HG03045 (cell line): ENCODE results near the gene KDM4F.
A peak's percentile ranks its signal among the peaks of the same experiment; 100 is the strongest.

ENCODE experiments used
- ATAC-seq: cut with Tn5 transposase; IDR thresholded peaks from one replicate; pipeline ENCODE4 v1.9.1; 2021; ENCODE audit warnings: mild to moderate bottlenecking, moderate library complexity; ENCODE audit not compliant: unreplicated experiment

The KDM4F gene

DNA sequence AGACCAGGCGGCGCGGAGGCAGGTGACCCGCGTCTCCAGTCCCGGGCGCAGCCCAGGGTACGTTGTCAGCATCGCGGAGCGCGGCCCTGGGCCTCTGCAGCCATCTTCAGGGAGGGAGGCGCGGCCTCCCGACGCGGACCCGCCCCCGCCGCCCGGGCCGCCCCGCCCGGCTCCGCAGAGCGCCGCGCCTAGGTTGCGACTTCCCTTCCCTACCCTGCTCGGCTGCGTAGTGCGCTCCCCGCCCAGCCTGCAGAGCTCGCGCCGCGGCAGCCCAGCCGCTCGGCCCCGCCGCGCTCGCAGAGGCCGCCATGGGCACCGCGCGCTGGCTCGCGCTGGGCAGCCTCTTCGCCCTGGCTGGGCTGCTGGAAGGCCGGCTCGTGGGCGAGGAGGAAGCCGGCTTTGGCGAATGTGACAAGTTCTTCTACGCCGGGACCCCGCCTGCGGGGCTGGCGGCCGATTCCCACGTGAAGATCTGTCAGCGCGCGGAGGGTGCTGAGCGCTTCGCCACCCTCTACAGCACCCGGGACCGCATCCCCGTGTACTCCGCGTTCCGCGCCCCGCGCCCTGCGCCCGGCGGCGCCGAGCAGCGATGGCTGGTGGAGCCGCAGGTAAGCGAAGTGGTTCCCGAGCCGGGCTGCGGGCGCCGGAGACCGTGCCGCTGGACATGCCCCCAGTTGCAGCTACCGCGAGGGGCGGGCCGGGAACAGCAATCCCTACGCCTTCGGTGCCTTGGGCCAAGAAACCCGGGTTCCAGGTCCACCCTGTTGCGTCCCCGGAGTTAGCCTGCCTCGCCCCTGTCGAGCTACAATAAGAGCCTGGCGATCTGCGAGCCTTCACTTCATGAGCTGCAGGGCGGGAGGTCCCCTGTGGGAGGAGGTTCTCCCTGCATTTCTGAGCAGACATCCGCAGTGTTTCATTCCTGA is 40.7 kb downstream of the KDM4F start, which contains the start of gene ENDOD1:
Gene ENDOD1 (plus strand): TSS at position 227 of the 923 bp plus-strand sequence. CDS start 82 bp downstream, at position 309.
- peak; percentile 90 for ATAC-seq

DNA sequence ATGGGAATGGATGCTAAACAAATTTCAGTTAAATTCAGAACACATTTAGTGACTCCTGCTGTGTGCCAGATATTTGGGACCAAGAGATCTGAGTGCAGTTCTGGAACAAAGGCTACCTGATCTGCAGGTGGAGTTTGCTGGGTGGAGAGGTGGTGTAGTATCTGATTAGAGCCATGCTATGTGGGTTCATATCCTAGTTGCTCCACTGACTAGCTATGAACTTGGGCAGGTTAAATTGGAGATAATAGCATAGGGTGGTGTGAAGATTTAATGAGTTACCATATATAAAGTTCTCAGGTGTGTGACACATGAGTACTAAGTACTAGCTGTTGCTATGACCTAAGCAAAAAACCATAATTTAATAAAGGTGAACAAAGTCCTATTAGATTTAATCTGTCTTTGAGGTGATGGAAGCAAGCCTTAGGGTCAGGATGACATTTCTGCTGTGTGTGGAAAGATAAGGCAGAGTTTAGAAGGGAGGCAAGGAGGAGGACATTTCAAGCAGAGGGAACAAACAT is 42.5 kb downstream of the KDM4F start:
- ATAC-seq: no peak

DNA sequence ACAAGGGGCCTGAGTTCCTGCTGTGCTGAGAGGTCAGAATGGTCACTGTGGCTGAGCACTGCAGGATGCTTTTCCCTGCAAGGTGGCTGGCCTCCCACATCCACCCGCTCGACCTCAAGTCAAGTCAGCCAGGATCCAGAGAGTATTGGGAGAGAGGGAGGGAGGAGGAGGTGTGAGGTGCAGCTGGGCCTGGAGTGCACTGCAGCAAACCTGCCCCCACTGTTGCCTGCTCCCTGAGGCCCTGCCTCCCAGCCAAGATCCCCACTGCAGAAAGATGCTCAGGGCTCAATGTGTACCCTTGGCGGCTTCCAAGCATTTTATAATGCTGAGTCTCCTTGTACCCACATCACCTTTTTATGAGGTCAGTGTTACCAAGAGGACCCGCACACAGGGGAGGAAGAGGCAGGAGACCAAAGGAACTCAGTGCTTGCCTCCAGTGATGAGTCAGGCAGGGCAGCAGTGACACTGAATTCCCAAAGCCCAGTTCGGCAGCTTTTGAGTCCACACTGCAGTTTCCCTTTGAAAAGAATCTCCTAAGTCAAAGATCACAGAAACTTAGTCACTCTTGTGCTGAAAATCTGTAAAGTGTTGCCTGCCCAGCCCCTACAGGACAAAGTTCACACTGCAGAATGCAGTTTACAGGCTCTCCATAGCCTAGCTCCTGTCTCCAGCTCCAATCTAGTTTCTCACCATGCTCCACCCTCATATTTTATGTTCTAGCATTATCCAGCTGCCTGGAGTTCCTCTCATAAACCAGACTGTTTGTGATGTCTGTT is 43.5 kb downstream of the KDM4F start:
- ATAC-seq: no peak

DNA sequence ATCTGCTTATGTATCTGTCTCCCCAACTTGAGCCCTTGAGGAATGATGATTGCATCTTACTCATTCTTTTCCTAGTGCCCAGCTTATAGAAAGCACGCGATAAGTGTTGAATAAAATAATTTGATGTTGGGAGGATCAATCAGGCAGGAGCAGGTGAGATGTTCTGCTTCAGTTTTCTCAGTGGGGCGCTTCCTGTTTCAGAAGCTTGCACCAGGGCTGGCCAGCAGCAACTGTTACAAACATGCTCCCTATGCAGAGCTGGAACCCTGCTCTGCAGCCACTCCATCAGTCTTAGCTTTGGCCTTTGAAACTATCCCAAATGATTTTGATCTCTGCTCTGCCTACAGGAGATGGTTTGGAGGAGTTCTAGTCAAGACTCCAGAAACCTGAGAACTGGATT is 44.3 kb downstream of the KDM4F start:
- ATAC-seq: no peak

DNA sequence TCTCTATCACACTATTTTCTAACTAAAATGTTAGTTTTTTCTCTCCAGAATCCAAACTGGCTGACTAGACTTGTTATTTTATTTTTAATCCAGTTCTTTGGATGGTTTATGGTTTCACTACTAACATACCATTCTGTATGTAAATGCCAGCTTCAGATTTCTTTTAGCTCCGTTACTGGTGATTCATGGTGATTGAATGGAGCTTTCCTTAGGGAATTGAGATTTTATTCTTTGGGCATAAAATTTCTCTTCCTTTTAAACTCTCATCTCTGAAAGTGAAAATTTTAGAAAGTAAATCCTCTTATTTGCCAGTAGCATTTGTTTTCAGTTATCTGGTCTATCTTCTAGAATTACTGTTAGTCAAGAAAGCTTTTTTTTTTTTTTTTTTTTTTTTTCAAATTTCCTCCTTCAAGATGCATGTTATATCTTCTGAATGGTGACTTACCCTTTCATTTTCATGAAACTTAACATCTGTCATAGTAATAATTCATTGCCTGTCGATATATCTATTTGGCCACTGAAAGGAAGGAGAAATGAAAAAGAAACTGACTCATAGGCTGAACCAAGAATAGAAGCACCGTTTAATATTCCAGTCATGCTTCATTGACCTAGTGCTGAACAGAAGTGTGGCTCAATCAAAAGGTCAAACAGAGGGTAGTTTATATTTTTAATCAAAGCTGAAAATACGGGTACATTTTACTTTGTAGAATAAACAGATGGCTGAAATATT is 46.8 kb downstream of the KDM4F start:
- ATAC-seq: peak; percentile 74

DNA sequence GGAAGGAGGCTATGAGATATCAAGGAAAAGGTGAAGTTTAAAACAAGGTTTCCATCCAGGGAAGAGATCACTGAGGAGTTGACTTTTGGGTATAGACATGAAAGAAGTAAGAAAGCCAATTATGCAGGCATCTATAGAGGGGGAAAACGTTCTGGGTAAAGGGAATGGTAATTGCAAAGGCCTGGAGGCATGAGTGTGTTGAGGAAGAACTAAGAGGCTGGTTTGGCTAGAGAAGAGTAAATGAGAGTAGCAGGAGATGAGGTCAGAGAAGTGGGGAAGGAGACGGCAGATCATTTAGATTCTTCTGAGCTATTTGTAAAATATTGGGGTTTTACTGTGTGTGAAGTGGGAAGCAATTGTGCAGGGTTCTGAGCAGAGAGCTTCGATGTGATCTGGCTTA is 48.0 kb downstream of the KDM4F start:
- ATAC-seq: no peak

DNA sequence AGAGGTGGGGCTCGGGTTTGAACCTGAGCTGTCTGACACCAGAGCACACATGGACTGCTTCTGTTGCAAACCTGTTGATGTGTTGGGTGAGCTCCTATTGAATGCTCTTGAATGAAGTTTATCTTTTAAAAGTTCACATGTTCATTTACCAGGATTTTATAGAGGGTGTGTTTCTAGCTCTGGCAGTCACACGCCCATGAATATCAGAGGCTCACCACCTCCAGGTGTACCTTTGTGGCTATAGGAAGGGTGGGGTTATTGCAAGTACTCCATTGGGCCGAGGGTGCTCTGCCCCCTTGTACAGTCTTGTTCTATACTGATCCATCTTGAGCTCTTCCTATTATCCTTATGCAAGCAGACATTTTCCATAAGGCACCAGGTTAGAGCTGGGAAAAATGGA is 49.6 kb downstream of the KDM4F start:
- ATAC-seq: no peak

DNA sequence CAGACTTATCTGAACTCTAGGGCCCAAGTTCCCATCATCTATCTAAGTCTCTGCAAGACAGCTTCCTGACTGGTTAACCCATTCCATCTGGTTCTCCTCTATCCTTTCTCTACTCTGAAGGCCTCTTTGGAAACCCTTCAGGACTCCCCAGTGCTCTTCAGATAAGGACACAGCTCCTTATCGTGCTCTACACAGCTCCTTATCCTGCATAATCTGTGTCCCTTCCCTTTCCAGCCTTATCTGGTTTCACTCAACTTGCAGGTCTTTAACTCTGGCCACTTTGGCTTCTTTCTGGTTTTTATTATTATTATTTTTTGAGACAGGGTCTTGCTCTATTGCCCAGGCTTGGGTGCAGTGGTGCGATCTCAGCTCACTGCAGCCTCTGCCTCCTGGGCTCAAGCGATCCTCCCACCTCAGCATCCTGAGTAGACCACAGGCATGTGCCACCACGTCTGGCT is 51.0 kb downstream of the KDM4F start:
- no peak for ATAC-seq
